Activated CD4-positive, alpha-beta T cell treated with anti-CD3 and anti-CD28 coated beads, Interleukin-10, Interleukin-2, amounts not matched to agents 100 ng/mL and 50 ng/mL, durations not matched to agents 16 hours and 8 hours (primary cell): ENCODE data around the gene ZBTB21.
A peak's percentile ranks its signal among the peaks of the same experiment; 100 is the strongest.
"Not testable (repeated sequence)": the region's sequence is repeated elsewhere in the genome, so short reads cannot be mapped to it uniquely, and the experiment has no call there.

Experiments used
- DNase-seq: peaks from one replicate; pipeline ENCODE4 v3.0.0-alpha.2; 2020

The ZBTB21 gene

DNA sequence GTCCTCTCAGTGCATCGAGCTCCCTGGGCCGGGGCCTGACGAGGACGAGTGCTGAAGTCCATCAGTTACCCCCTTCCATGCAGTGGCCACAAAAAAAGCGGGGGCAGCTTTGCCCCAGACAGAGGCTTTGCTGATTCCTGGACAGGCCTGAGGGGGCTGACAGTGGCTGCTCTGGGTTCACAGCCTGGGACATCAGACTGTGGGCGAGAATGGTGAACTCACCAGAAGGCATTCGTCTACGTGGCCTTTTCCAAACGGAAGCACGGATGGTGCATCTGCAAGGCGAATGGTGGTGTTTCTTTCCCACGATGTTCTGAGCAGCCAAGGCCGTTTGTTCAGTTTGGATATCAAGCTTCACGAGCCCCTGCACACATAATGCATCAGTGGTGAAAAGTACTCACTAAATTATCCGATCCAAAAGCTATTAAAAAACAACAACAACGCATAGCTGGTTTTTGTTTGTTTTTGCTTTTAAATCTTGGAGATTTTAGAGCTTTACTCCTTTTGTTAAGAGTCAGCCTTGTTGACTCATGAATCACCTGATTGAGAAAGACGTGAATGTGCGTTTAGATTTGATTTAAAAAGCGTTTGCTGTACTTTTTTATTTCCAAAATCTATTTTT is 6.3 kb upstream of the ZBTB21 start:
- DNase-seq = no peak

DNA sequence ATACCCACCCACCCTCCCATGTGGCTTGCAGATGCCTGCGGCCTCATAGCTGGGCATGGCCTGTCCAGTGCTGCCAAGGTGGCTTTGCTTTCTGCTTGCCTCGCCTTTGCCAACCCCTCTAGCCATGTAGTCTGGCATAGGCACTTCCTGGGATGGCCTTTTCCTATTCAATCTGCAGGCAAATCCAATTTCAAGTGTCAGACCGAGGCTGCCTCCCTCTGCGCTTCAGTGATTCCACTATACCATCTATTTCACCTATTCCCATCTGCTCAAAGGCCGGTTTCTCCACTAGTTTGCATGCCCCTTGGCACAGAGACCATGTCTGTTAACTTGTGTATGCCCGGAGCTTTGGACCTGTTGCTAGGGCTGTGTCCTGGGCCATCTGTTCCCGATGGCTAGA is 3.8 kb upstream of the ZBTB21 start:
- no peak for DNase-seq

DNA sequence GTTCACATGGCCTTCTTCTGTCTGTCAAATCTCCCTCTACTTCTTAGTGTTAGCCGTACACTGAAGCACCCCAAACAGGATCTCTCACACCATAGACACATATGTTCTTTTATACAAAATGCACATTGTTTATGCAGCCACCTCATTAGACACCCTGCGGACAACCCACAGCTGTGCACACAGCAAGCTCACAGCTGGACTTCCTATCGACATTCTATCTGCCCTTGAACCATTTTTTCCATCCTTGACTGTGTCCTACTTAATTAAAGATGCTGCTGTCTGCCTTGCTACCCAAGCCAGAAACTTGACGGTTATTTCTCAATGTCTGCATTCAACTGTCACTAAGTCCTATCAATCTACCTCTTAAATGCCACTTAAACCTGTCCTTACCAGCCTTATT is 3.2 kb upstream of the ZBTB21 start:
- DNase-seq = no peak

DNA sequence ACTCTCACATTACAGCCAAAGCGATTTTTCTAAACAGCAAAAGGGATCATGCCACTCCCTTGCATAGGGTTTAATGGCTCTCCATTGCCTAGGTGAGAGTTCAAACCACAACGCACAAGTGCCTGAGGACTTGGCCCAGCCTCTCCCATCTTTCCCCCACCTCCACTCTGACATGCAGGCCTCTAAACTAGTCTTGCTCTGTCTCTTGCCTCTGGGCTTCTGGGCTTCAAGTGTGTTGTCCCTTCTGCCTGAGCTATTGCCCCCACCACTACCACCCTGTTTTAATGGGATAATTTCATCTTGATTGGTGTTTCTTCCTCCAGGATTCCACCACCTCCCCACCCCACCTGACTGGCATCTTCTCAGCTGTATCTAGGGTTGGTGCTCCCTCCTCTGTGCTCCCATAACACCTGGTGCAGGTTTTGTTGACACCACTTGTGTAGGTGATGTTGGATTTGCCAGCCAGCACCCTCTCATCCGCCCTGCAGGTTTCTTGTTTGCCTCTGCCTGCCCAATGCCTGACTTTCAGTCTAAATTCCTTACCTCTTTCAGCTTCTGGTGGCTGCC is 2.7 kb upstream of the ZBTB21 start:
- no peak for DNase-seq

DNA sequence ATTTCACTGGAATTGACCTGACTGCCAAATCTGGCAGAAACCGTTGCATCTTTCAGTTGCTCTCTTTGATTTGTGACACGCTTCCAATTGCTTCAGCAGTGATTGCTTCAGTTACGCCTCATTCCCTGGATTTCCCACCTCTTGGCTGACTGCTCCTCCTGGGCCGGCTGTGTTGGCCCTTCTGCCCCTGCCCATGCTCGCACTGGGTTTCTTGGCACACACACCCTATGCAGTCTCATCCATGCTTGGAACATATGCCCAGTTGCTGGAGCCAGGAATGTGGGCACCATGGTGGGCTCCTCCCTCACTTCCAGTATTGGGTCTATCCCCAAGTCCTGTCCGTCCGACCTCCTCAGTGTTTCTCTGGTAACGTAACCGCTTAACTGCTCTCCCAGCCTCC is 2.2 kb upstream of the ZBTB21 start:
- DNase-seq = no peak

DNA sequence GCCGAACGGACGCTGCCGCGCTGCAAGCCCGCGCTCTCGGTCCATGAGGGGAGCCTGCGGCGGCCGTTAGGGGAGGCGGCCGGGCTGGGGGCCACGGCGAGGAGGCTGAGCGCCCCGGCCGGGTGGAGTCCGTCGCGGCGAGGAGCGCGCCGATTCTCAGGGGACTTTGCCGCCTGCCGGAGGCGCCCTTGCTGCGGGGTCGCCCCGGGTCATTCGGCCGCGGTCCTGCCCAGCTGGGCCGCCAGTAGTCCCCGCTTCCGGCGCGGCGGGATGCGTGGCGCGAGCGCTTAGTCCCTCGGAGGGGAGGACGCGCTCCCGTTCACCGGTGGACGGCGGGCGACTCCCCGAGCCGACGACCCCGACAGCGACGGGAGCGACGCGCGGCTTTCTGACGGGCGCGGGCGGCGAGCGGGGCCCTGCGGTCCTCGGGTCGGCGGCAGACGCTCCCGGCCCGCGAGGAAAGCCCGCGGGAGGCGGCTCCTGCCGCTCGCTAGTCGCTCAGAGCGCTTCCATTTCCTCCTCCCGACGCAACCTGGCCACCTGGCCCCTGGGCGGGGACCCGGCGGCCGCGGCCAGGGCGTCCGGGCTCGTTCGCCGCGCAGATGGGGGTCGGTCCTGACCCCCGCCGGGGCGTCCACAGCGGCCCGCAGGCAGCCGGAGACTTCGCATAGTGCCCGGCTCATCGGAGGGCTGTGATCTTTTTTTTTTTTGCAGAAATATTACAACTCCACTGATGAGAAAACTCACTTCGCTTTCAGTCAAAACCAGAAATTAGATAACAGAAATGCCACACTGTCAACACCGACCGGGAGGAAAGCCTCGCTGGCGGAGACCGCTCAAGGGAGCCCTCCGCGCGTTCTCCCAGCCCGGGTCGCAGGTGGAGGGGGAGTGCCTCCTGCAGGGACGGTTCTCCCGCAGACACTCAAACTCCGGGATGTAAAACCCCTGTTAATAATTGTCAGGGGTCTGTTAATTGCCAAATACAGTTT is 641 bp upstream of the ZBTB21 start:
- peak; percentile 38 for DNase-seq

DNA sequence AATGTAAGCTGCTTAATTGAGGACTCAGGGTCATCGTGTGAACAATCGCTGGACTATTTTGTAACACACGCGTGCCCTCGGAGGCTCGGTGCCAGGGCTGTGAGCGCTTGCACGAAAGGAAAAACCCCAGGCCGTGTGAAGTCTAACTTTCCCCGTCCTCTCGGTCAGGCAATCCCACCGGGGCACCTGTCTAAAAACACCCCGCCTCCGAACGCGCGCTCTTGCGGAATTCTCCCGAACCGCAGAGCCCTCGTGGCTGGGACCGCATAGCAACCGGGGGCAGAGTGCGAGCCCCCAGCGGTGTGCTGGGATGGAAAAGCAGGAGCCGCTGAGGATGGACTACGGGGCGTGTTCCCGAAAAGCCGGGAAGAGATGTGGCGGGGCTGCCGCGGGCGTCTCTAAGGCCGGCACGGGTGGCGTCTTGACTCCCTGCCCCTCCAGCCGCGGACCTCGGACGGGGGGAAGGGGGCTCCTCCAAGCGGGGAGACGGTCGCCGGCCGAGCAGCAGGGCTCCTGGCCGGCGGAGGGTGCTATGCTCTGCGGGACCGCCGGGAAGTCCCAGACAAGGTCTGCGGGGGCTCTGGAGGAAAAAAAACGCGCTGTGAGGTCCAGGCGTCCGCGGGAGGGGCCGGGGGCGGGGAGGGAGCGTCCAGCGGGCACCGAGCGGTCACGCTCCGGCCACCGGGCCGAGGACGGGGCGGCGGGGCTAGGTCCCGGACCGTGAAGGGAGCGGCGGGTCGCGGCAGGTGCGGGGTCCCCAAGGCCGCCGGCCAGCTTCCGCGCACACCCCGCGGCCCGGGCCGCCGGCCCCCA is 936 bp downstream of the ZBTB21 start:
- peak; percentile 49 for DNase-seq

DNA sequence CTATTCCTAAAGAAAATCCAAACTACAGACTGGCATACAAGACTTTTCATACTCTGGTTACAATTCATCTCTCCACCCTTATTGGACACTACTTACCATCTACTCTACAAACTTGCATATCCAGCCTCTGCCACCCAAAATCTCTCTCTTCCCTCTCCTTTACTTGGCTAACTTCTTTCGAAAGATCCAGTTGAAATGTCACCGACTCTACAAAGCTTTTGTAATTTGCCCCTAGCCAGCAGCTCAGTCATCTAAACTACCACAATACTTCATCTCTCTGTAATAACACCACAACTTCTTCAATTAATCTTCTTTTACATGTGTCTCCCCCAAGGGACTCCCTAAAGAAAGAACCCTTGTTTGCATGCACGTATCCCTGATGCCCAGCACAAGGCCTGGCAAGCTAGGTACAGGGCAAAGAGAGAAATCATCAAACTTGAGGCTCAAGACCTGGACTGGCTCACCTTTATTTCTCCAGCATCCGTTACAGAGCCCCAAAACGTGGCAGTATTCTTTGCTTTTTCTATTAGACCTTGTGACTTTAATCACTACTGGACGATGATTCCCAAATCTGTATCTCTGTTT is 2.7 kb downstream of the ZBTB21 start:
- no peak for DNase-seq

DNA sequence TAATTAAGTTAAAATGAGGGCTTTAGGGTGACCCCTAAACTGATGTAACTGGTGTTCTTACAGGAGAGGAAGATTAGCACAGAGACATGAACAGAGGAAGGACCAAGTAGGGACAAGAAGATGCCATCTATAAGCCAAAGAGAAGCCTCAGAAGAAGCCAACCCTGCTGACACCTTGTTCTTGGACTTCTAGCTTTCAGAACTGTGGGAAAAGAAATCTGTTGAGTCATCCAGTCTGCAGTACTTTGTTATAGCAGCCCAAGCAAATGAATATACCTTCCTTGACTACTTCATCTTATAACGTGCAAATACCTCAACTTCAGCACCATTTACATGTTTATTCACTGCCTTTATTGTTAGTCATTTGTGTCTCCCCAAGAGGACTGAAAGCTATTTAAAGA is 3.4 kb downstream of the ZBTB21 start:
- DNase-seq = peak; percentile 7

DNA sequence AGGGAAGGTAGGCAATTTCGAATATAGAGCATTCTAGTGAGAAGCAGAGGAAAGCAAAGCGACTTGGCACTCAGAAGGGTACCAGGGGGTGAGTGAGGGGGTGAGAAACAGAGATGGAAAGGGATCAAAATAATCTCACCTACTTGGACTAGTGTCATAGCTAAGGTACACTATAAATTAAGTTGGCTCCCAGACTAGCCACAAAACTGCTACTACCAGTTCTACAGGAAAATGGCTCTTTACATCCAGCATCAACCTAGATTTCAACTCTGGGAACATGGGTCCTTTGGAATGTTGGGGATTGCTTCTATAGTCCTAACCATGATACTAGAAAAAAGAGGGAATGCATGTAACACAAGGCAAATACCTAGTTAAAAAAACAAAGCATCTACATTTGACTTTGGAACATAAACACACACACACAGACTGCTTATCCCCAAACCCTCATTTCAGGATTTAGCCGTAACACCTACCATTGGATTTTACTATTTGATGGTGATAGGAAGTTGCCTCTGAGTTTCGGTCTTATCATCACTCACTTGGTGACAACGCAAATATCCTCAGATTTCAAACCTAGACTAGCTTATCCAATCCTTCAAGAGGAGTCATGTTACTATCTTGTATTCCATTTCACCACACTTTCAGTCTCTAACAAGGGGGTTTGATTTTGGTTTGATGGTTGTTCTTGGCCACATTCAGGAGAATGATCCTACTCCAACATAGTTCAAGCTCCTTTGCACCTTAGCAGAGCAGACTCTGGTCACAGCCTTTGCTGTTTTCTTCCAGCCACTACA is 5.6 kb downstream of the ZBTB21 start:
- no peak for DNase-seq

DNA sequence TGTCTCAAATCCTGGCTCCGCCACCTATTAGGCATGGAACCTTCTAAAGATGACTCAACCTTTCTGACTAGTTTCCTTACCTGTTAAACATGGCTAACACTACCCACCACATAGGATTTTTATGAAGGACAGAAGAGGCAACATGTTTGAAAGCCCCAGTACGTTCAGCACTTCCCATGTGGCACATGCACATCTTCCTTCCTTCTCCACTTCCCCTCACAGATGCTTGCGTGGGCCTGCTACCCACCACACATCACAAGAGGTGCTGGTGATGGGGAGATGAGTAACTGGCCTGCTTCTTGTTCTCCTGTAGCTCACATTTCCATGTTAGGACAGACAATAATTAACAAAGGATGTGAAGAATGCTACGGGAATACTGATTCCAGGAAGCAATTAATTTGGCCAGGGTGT is 7.1 kb downstream of the ZBTB21 start:
- DNase-seq = peak; percentile 39

DNA sequence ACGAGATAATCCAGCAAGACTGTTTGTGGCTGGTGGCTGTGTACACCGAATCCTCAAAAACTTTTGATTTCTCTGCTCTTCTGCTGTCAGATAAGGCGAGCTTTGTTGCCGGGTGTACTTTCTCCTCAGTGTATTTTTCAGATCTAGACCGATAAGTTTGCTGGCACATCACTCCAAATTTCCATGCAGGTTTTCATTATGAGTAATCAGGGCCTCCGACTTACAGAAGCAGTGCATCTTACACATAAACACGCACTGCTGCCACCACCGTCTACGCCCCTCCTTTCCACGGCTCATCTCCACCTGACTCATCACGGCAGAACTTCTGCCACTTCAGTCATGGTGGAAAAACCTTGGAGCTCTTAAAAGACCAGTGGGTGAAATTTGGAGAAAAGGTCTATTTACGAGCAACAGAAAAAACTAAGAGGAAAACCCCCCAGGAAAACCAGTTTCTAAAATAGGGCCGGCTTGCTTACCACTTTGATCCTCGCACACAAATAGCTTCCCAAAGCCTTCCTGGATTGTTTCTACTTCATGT is 7.7 kb downstream of the ZBTB21 start:
- peak; percentile 96 for DNase-seq

DNA sequence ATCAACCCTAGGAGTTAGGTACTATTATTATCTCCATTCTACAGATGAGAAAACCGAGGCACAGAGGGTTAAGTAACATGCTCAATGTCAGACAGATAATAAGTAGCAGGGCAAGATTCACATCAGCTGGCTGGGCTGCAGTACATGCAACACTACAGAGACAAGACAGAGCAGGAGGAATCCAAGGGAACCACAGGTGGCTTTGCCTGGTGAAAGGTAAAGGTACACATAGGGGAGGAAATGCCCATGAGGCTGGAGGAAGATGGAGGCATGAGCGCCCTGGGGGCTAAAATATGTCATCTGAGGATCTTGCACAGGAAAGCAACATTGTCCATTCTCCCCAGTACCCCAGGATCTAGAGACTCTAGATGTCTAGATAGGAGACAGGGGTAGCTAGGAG is 8.4 kb downstream of the ZBTB21 start:
- DNase-seq = no peak

DNA sequence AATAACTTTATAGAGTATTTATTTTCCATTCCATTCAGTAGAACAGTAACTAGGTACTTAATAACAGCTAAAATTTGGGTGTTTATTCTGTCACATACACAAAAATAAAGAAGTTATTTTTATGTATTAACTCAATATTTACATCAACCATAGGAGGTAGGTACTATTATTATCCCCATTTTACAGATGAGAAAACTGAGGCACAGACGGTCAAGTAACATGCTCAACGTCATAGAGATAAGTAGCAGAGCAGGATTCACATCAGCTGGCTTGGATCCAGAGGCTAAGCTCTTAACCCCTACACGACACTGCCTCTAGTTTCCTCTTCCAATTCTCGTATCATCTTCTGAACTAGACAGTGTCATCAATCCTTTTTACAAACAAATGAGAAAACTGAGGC is 9.3 kb downstream of the ZBTB21 start:
- no peak for DNase-seq

DNA sequence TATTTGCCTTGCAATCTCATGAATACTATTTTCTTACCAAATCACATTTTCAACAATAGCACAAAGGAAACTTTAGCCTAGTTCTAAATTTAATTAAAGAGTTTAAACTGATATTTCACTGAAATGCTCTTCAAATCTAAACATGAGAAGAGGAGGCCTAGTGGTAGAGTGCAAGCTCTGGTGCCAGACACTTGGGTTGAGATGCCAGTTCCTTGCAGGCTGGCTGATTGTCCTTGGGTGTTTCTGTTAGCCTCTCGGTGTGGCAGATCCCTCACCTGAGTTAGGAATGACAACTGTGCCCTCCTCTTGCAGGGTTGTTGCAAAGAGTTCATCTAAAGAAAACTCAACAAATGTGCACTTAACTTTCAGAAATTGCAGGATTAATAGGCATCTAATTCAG is 12.5 kb downstream of the ZBTB21 start:
- no peak for DNase-seq

DNA sequence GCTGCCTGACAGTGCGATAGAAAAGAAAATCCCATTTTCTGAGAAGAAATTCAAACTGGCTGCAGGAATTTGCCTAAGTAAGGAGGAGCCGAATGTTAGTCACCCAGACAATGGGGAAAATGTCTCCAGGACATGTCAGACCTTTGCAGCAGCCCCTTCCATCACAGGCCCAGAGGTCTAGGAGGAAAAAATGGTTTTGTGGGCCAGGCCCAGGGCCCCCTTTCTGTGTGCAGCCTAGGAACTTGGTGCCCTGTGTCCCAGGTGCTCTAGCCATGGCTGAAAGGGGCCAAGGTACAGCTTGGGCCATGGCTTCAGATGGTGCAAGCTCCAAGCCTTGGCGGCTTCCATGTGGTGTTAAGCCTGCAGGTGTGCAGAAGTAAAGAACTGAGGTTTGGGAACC is 14.6 kb downstream of the ZBTB21 start:
- no peak for DNase-seq

DNA sequence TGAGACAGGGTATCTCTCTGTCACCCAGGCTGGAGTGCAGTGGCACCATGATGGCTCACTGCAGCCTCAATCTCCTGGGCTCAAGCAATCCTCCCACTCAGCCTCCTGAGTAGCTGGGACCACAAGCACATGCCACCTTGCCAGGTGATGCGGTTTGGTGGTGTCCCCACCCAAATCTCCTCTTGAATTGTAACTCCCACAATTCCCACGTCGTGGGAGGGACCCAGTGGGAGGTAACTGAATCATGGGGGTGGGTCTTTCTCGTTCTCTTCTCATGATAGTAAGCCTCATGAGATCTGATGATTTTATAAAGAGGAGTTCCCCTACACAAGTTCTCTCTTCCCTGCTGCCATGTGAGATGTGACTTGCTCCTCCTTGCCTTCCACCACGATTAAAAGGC is 15.5 kb downstream of the ZBTB21 start:
- not testable (repeated sequence) for DNase-seq

DNA sequence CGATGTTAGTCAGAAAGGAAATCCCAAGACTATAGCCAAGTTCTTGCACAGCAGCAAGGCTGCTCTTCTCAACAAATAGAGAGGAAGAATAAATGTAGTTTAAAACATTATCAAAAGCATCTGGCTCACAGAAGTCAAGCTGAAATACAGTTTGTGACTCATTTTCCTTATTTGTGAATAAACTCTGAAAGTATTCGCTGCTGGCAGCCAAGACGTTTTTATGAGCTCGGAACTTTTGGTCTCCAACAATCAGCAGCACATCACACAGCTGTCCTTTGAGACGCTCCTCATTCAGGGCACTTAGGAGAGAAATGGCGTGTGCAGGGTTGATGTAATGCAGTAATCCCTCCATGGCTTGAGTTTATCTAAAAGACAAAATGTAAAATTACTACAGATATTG is 16.4 kb downstream of the ZBTB21 start:
- DNase-seq = no peak

DNA sequence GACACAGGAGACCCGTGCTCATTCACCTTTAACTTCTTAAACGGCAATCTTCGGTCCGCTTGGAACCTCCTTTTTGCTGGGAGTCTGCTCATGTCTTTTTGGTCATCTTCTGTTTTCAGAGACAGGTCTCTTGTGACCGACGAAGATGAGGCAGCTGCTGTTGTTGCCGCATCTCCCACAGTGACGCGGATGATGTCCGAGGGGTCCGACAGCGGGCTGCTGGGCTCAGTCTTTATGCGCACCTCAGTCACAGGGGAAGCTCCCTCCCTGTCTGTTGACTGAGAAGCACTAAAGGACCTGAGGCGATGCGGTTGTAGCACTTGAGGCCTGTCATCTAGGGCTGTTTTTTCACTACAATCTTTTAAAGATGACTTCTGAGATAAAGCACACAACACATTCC is 17.6 kb downstream of the ZBTB21 start:
- no peak for DNase-seq

DNA sequence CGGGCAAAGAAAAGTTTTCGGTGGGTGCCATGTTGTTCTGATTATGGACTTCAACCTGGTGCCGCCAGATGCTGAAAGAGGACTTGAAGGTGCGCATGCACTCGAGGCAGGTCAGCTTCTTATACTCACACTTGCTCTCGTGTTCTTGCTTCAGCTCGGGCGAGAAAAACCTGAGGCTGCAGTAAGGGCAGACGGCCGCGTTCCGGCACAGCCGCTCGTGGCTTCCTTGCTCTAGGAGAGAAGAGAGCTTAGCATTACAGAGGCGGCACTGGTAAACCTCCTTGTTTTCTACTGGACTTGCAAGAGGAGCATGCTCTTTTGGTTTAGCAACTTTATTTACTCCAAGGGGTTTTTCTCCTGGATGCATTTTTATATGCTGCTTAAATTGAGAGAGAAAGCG is 18.5 kb downstream of the ZBTB21 start:
- DNase-seq = no peak

DNA sequence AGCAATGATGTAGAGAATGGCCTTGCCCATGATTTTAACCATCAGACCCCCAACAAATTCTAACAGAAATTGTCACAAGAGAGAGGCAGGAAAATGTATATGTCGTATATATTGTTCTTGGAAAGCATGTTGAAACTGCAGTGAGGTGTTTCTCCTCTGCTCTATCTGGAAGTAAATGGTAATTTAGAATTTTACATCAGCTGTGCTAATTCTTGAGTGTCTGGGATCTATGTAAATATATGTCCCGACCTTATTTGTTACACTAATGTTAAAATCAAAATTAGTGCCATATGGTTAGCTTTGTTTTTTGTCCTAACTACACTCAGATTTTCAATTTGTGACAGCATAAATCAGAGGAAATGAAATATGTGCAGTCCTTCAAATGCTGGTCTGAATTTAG is 20.5 kb downstream of the ZBTB21 start:
- no peak for DNase-seq

DNA sequence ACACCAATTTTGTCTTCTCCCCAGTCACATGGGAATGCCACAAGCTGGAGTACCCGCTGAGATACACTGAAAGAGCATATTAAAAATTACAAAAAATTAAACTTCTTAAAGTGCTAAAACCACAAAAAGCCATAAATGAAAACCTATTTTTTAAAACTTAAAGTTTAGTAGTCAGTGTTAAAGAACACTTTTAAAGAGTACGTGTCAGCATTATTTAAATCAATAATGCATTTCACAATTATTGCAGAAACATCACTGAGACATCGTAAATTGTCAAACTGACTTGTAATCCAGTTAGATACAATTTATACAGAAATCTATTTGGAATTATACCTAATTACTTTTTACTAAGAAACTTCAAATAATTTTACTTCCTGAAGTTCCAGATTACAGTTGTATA is 22.9 kb downstream of the ZBTB21 start:
- DNase-seq = no peak
